22Rv1 (cell line): ENCODE measurements around the gene THSD4.

ENCODE experiments used
- CTCF ChIP-seq: fragments of 450-650 bp; IDR thresholded peaks from 2 replicates; pipeline ENCODE4 v1.5.1; 2017; ENCODE audit warnings: mild to moderate bottlenecking
- ZFX ChIP-seq: fragments of 450-650 bp; IDR thresholded peaks from 2 replicates; pipeline ENCODE4 v1.6.1; 2017; ENCODE audit warnings: antibody characterized with exemption, borderline replicate concordance

GRCh38 chr15:71331173-71331572, 215.9 kb downstream of the THSD4 start:
- TF ChIP-seq ZFX (no peak), CTCF (no peak)
